NCI-H1436 (cell line): Measurements from ENCODE around the gene GPR101.
"Not testable (repeated sequence)": the region's sequence is repeated elsewhere in the genome, so short reads cannot be mapped to it uniquely, and the experiment has no call there.

Experiments
- DNase-seq: peaks from one replicate; lab custom pipeline; 2025; lab: John Stamatoyannopoulos, UW

The GPR101 gene

DNA sequence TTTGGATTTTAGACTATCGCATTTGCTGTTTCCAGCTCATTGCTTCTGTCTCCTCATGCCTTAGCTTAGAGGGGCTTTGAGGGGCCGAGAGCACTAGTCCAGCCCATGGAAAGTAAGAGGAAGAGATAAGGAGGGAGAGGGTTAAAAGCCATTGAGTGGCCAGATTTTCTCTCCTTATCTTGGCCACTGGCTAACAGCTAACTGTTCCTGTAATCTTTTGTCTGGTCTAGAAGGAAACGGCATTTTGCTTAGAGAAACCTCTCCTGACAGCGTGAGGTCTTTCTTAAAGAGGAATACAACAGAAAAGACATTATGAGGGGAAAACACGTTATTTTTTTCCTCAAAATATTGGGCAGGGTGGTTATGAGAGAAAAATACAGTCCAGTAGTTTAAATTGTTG is 7.9 kb downstream of the GPR101 start:
- DNase-seq: no peak

DNA sequence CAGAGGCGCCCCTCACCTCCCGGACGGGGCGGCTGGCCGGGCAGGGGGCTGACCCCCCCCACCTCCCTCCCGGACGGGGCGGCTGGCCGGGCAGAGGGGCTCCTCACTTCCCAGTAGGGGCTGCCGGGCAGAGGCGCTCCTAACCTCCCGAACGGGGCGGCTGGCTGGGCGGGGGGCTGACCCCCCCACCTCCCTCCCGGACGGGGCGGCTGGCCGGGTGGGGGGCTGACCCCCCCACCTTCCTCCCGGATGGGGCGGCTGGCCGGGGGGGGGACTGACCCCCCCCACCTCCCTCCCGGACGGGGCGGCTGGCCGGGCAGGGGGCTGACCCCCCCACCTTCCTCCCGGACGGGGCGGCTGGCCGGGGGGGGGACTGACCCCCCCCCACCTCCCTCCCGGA is 33.6 kb downstream of the GPR101 start:
- not testable (repeated sequence) for DNase-seq

DNA sequence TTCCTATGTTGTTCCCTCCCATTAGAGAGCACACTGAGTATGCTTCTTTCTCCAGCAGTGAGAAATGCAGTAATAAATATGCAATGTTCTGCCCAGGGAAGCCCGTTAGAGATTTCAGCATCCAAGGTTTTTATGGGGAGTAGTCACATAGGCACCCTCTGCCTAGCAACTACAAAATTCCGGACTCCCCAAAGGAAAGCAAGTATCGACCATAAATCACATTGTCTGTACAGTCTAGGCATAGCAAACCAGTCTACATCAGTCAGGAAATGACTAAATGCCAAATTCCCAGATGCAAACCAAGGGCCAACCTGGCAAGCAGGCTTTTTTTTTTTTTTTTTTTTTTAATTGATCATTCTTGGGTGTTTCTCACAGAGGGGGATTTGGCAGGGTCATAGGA is 34.8 kb downstream of the GPR101 start:
- no peak for DNase-seq
